Measurements from ENCODE around the gene DOCK4.
"Not testable (repeated sequence)": the region's sequence is repeated elsewhere in the genome, so short reads cannot be mapped to it uniquely, and the experiment has no call there.

Gene DOCK4

DNA sequence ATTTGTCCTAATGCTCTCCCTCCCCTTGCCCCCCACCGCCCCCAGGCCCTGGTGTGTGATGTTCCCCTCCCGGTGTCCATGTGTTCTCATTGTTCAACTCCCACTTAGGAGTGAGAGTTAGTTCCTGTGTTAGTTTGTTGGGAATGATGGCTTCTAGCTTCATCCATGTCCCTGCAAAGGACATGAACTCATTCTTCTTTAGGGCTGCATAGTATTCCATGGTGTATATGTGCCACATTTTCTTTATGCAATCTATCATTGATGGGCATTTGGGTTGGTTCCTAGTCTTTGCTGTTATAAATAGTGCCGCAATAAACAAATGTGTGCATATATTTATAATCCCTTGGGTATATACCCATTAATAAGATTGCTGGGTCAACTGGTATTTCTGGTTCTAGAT, 297.5 kb downstream of the DOCK4 start:
- DNase-seq (ENCODE audit: low read depth in 2 of 2) = not testable (repeated sequence)

DNA sequence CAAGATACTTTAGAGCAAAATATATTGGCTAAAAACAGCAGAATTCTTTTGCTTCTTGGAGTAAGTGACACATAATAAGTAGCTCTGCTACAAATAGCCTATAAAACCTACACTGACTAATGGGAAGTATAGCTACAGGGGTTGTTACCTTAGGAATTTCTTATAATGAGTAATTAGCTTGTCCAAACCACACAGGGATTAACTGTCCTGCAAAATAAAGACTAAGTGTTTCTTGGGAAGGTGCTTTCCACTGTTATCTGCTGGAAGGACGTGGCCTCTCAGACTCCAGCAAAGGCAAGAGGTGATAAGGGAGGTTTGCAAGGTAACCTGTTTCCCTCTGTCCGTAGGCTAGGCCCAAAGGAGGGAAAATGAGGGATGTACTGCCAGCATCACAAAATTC, 302.4 kb downstream of the DOCK4 start:
- no peak for DNase-seq (ENCODE audit: low read depth in 2 of 2)

DNA sequence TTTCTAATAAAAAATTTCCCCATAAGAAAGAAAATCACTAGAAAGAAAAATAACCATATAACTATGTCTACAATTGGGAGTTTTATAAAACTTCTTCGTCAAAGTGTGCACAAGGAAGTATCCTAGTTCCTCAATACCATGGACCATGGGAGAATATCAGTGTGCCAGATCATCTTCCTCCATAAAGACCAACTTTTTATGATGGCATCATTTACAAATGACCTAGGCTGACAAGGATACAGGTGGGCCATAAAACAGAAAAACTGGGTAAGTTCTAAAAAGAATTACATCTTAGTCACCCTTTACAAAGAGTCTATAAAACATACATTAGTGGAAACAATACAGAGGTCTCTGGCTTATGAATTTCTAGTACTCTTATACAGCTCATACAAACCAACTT, 303.2 kb downstream of the DOCK4 start:
- no peak for DNase-seq (ENCODE audit: low read depth in 2 of 2)

DNA sequence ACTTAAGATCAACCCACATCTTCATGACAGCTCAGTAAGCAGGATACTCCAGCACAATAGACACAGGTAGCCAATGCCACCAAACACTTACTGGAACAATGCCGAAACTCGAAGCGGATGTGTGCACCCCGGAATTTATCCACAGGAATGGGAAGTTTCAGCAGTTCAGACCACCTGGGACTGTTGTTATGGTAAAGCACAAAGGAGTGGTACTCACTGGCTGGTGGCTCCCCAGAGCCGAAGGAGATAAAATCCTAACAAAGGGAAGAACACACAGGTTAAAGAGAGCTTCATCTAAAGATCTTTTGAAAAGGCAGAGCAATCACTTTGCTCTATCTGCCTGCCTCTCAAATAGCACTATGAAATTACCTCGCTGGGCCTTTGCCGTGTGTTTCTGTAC, 305.9 kb downstream of the DOCK4 start:
- DNase-seq (ENCODE audit: low read depth in 2 of 2) = no peak

DNA sequence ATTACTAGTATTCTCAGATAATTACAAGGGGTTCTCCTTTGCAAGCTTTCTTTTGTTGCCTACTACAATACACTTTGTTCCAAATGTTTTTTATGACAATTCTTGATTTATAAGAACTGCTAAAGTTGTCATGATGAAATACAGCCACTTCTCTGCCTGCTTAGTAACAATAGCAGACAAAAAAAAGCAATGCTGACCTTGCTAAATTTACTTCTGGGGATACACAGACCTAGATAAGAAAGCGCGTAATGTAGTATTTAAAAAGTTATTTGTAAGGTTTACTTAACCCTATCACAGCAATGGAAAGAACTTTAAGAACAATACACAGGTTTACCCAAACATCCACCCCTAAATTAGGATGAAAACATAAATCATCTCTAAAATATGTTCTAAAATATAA, 311.1 kb downstream of the DOCK4 start:
- DNase-seq (ENCODE audit: low read depth in 2 of 2) = no peak

DNA sequence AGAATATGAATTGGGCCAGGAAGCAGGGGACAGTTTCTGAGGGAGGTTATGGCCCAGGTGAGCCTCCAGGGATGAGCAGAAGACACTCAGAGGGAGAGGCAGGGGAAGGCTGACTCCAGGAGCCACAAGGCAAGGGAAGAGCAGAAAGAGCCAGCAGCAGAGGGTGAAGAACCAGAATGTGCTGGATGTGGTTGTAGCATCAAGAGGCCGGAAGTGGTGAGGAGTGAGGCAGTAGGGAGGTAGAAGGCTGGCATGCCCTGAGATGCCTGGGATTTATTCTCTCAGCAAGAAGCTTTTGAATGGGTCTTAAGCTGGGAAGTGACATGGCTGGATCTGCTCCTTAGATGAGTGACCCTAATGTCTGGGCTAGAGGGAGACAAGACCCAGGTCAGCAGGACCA, 311.7 kb downstream of the DOCK4 start:
- DNase-seq (ENCODE audit: low read depth in 2 of 2) = no peak

DNA sequence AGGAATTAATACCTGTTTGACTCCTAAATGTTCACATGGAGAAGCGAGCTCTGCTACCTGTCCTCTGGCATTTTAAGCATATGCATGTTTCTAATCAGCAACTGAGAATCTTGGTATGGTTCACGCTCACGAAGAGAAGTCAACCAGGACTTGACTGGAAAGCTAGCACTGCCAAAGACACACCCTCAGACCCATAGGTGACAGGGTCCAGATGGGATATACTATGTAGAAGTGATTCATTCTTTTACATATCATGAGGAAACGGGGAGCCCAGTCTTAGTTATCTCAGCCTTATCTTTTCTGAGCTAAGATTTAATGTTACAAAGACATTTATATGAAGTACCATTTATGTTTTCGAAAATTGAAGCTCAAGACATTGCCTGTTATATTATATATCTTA, 313.0 kb downstream of the DOCK4 start:
- no peak for DNase-seq (ENCODE audit: low read depth in 2 of 2)

DNA sequence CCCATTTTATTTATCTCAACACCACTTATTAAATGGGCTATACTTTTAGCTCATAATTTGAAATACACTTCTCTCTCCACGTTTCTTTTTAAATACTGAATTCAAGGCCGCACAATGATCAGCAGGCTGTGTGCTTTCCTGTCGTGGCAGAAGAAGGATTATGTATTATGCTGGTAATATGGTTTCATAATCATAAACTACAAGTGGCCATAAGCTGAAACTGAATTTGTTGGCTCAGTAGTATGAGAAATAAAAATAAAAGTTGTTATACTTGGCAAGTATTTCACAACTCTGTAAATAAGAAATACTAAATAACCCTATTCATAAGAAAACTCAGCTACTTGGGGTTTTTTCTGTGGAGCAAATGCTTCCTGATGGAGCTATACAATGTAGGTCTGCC, 313.6 kb downstream of the DOCK4 start:
- no peak for DNase-seq (ENCODE audit: low read depth in 2 of 2)

DNA sequence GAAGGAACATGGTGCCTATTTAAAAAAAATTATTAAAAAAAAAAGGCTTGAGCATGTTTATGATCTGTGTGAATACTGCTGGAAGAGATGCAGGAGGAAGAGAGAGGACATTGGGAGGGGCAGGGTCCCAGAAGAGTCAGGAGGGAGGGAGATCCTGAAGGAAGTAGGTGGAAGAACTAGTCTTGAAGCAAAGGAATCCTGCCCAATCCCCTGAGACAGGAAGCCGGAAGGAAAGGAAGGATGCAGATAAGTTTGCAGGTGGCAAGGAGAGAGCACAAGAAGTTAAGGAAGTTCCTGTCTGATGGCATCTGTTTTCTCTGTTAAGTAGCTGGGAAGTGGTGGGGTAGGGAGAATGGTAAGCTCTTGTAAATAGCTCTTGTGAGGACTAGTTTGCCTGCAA, 318.5 kb downstream of the DOCK4 start:
- no peak for DNase-seq (ENCODE audit: low read depth in 2 of 2)

DNA sequence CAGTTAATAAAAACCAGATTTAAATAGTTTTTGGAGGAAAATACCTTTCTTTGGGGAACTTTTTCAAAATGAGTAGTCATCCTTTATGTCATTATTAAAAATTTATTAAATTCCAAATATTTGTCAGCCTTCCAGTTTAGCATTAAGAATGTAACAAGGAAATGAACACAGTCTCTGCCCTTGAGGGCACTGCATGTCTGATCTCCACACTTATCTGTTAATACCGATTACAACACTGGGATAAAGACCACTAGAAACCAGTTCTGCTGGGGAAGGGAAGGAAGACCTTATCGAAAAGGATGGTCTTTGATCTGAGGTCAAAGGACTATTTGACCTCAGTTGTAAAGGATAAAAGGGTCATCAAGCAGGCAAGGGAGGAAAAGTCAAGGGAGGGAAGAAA, 320.0 kb downstream of the DOCK4 start:
- no peak for DNase-seq (ENCODE audit: low read depth in 2 of 2)

DNA sequence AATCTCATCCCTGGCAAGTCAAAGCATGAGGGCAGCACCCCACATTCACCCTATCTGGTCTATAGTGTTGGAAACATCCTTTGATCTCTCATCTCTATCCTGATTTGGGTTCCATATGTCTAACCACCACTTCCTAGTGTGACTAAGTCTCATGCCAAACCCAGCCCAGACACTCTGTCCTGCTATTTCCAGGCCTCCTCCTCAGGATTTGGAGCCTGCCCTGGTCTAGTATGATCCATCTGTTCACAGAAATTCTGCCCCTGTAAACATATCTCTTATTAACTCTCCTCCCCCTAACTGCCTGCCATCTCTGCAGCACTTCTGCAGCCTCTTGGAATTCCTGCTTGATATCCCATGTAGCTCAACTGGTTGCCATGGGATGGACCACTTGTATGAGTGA, 323.0 kb downstream of the DOCK4 start:
- DNase-seq (ENCODE audit: low read depth in 2 of 2) = no peak

DNA sequence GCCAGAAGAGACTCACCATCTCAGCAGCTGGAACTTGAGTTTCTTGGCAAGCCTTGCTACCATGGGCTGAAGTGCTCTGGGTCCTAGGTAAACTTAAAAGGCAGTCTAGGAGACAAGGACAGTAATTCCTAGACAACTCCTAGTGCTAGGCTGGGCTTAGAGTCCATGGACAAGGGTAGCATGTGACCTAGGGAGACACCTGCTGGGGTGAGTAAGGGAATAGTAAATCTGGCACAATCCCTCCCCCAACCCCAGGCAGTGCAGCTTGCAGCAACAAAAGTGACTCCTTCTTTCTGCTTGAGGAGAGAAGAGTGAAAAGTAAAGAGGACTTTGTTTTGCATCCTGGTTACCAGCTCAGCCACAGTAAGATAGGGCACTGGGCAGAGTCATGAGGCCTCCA, 327.4 kb downstream of the DOCK4 start:
- no peak for DNase-seq (ENCODE audit: low read depth in 2 of 2)

DNA sequence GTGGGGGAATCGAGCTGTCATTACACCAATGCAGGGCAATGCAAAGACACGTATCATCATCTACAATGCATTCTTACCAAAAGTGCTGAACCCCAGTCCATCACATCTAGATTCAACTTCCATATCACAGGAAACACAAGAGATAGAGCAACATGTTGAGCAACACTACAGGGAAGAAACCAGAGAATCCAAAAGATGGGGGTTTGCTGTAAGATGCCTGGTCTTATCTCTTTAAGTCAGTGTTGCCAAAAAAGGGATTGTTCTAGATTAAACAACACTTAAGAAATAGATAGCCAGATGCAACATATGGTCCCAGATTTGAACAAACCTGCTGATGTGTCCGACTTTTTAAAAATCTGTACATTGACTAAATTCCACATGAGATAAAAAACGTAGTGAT, 328.3 kb downstream of the DOCK4 start:
- no peak for DNase-seq (ENCODE audit: low read depth in 2 of 2)

DNA sequence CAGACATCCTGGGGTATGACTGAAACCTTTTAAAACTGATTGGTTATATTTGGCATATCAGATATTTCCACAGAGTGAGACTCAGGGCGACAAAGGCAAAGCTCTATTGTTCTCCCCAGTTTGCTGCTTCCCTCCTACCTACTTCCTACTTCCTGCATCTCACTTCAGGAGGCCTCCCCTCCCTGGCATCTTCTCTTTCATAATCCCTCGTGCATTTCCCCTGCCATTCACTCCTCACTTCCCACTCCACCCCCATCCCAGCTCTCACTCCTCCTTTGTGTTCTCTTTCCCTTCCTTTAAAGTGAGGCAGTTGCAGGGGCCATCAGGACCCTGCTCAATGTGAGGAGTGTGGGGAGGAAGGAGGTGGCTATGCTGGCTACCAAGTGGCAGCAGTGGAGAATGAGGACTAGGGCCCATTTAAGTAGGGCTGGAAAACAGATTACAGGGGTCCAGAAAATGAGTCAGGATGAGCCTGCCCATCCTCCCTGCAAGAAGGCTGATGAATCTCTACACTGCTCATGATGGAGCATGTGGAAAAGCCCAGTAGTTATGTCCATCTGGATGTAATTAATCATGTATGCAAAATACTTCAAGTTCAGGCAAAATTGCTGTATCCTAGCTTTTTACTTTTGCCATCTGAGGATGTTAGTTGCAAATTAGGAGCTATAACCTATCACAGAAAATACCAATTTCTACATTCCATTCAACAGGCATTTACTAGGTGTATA, 332.1 kb downstream of the DOCK4 start:
- no peak for DNase-seq (ENCODE audit: low read depth in 2 of 2)

DNA sequence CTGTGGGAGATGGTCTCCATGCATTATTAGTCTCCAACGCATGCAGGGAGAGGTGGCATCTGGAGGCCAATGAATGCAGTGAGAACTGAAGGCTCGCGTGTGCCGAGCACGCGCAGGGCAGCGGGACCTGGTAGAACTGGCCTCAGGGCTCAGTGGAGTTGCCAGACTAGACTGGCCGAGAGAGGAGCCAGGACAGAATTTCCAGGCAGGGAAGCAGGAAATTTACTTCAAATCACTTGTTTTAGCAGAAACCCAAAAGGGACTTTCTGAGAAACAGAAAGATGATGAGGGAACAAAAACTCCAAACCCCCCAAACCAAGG, 332.9 kb downstream of the DOCK4 start:
- DNase-seq (ENCODE audit: low read depth in 2 of 2) = no peak

DNA sequence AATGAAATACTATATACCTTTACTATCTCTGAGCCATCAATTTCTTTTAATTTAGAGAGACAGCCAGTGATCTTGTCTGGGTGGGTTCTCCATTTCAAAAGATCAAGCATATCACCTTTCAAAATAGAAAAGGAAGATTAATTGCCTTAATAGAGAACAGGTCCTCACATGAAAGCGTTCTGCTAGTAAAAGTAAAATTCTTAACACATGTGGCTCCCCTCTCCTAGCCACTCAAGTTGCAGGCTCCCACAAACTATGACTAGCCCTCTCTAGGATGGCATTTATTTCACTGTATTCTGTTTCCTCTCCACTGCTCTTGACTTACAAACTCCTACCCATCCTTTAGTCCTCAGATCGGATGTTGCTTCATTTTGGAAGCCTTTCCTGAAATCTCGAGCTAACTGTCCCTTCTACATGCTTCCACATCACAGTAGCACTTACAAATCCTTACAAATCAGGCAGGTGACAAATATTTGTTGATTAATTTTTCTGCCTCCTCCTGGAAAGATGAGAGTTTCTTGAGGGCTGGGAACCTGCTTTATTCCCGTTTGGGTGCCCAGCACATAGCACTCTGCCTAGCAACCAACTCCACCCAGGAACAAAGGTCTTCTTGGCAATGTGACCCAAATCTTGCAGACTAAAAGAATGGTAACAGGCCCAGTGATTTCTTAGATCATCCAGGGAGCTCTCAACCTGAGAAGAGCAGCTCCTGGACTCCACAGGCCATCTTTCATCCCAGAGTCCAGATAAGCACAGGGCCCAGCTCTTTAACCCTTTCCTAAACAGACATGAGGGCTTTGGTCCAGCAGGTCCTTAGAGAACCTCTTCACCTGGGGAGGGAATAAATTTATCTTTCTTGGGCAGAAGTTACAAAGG, 333.5 kb downstream of the DOCK4 start:
- no peak for DNase-seq (ENCODE audit: low read depth in 2 of 2)

DNA sequence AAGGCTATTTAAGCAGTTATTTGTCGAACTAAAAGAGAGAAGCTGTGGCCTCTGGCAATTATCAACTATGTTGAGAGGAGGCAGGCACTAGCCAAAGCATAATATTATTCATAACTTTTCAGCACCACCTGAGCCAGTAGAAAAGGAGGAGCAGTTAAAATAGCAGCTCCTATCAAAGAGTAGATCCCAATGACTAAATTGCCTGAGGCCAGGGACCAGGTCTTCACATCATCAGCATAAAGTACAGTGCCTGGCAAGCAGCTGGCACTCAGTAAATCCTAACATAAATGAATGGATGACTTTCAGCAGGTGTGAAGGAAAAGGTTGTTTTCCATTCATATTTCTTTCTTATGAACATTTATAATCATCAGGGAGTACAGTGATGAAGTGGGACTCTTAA, 334.9 kb downstream of the DOCK4 start:
- no peak for DNase-seq (ENCODE audit: low read depth in 2 of 2)

DNA sequence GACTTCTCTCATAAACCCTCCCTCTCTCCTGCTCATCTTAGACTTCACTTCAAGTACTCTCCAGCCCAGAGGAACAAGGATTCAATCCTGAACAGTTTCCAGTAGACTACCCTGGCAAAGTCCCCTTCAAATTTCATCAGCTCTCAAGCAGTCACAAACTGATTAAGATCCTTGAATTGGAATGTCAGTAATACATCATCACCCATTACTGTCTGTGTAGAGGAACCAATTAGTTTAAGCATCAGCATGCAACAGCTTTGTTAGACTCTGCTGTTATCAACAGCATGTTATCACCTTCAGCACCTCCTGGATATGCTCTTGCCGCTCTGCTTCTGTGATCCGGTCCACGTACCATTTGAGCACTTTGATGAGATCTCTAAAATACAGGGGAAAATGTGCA, 336.9 kb downstream of the DOCK4 start:
- DNase-seq (ENCODE audit: low read depth in 2 of 2) = no peak

DNA sequence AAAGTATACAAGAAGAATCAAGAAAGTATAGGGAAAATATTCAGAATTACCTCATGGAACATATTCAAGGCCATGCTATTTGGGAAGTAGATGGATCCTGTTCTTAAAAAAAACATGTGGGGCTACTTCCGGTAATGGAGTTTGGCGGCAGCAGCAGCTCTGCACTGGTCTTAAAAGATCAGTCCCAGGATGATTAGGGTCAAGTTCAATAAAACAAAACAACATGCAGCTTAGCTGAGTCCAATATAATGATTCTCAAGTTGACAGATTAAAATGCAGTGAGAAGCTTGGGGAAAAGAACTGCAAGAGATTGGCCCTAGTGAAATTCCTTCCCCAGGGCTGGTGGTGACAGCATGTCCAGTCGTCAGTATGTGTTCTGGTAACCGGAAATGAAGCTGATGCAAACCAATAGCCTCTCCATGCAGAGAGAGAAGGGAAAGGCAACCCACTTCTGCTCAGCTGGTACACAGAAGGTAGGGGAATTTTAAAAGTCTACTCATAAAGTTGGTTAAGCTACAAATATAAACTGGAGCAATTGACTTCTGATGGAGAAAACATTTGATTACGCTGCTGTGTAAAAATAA, 338.8 kb downstream of the DOCK4 start:
- no peak for DNase-seq (ENCODE audit: low read depth in 2 of 2)

DNA sequence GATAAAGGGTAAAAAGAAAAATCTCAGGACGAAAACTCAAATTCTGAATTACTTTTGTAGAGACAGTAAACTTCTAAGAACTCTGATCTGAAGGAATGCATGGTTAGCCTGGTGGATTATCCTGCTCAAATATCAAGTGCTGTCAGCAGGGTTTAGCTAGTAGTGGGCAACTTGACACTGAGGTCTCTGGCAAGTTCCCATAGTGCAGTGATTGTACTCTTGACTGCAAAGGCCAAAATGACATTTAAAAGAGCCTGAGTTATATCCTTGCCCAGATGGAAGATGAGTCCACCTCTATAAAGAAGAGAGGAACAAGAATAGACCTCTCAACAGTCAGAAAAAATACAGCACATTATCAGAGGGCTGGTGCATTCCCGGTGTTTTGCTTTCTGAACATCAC, 339.4 kb downstream of the DOCK4 start:
- DNase-seq (ENCODE audit: low read depth in 2 of 2) = no peak

DNA sequence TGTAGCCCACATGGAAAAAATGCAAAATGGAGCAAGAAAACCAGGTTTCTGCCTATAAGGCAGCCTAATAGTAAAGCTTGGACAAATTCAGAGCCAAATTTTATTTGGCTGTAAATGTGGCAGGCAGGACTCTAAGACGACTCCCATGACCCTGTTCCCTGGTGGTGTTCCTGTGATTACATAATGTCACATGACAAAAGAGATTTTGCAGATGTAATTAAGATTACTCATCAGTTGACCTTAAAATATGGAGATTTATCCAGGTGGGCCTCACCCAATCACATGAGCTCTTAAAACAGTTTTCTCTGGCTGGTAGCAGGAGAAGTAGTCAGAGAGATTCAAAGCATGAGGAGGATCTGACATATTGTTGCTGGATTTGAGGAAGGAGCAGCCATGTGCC, 340.8 kb downstream of the DOCK4 start:
- no peak for DNase-seq (ENCODE audit: low read depth in 2 of 2)

DNA sequence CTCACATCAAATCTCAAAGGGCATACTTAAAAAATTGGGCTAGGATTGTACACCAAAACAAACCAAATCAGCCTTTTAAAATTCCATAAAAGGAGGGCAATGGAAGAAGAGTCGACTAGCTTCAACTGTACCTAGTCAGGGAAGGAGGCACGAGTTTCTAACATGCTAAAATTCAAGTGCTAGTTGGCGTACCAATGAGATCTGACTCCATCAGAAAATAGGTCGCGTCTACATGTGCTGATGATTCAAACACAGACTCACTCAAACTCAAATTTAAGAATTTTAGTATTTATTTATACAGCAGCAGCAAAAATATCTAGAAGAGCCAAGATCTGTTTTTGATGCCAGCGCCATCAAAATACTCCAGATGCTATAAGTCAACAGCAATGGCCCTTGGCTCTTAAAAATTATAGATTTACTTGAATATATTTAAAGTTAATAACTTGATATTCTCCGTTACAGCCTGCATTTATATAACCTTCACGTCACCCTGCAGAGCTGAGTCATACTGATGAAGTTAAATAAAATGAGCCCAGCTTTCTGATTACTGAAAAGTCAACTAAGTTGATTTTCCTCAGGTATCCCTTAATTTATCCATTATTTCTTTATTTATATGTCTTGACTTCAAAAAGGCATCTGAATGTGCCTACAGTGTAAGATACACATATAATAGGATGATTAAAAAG, 341.8 kb downstream of the DOCK4 start:
- DNase-seq (ENCODE audit: low read depth in 2 of 2) = no peak

DNA sequence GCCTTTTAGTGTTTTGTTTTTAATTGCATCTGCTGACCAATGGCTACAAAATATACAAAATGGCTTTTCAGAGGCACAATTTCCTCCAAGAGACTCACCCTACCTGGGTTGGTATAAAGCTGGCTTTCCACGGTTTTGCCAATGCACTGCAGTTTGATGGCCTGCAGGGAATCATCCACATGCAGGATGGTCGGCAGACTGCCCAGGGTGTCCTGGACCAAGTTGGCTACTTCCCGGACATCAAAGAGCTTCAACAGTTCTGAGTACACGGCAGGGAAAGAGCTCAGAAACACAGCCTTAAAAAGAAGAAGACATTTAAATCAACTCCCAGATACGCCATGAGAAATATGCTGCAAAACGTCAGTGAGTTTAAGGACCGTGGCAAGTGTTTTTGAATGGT, 342.9 kb downstream of the DOCK4 start:
- DNase-seq (ENCODE audit: low read depth in 2 of 2) = no peak
